ENCODE results near the gene TSPAN9. TPM values are rescaled to one million over a fixed set of nuclear protein-coding genes. Genes with fewer than 3 reads are reported as not detected.

Gene TSPAN9
- total RNA-seq, 4 donors from 2014 or later = 9.9 to 47.3 (median 15.4) TPM

DNA sequence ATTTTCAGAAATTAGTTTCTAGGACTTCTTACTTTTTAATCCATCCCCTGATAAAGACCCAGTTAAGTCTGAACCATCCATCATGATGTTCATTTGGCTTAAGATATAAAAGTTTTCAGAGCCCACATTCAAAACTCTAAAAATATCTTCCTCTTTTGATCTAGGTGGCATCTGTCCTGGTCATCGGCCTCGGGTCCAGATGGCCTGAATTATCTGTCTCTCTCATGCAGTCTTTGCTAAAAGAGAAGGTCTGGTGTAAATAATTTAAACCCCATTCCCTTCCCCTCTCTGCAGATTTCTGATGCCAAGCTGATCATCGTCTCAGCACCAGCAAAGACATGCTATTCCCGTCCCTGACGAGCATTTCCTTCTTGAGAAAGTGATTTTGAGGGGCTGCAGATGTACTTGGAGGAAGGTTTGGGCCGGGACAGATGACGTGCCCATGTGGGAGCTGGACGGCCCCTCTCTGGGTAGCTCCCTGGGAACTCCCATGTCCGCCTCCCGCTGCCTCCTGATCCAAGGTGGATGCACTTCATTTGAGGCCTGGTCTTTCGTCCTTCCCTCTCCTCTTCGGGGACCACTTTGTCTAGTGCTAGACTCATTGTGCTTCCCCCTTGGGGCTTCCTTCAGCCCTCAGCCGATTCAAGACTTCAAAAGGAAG lies 240.8 kb downstream of the TSPAN9 start:
- TF ChIP-seq, protein P1, sequence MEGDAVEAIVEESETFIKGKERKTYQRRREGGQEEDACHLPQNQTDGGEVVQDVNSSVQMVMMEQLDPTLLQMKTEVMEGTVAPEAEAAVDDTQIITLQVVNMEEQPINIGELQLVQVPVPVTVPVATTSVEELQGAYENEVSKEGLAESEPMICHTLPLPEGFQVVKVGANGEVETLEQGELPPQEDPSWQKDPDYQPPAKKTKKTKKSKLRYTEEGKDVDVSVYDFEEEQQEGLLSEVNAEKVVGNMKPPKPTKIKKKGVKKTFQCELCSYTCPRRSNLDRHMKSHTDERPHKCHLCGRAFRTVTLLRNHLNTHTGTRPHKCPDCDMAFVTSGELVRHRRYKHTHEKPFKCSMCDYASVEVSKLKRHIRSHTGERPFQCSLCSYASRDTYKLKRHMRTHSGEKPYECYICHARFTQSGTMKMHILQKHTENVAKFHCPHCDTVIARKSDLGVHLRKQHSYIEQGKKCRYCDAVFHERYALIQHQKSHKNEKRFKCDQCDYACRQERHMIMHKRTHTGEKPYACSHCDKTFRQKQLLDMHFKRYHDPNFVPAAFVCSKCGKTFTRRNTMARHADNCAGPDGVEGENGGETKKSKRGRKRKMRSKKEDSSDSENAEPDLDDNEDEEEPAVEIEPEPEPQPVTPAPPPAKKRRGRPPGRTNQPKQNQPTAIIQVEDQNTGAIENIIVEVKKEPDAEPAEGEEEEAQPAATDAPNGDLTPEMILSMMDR (IDR thresholded peaks at IDR 0.05; ENCODE audit: low read depth) = no peak

GRCh38 chr12:3319723-3320492 lies 242.7 kb downstream of the TSPAN9 start:
- TF ChIP-seq, protein P1 (IDR thresholded peaks at IDR 0.05; ENCODE audit: low read depth) = no peak

- TF ChIP-seq, protein P1 (IDR thresholded peaks at IDR 0.05; ENCODE audit: low read depth) = no peak
These were observed 243.8 kb downstream of the TSPAN9 start for GRCh38 chr12:3320881-3321509.

GRCh38 chr12:3321881-3322280 lies 244.7 kb downstream of the TSPAN9 start:
- TF ChIP-seq, protein P1 (IDR thresholded peaks at IDR 0.05; ENCODE audit: low read depth) = no peak

DNA sequence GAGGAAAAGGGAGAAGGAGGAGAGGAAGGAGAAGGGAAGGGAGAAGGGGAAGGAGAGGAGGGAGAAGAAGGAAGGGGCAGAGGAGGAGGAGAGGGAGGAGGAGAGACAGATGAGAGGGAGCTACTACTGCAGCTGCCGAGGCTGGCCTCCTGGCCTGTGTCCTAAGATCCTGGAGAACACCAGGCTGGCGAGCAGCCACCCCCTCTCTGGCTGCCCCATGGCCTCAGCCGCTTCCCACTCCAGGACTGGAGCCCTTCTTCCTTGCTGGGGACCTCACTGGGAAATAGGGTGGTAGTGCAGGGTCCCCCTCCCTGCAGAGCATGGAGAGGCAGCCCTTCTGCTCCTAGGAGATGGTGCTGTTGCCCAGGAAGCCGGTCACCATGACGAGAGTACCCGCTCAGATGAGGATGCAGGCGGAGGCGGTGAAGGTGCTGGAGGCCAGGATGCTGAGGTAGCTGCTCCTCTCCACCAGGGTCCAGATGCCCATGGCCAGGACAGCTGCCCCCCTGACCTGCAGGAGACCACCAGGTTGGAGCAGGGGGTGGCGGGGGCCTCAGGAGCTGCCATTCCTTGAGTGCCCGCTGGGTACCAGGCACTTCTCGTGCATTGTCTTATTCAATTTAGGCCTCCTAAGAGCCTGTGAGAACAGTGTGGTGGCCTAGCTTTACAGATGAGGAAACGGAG lies 246.0 kb downstream of the TSPAN9 start:
- TF ChIP-seq, protein P1 (IDR thresholded peaks at IDR 0.05; ENCODE audit: low read depth) = no peak

DNA sequence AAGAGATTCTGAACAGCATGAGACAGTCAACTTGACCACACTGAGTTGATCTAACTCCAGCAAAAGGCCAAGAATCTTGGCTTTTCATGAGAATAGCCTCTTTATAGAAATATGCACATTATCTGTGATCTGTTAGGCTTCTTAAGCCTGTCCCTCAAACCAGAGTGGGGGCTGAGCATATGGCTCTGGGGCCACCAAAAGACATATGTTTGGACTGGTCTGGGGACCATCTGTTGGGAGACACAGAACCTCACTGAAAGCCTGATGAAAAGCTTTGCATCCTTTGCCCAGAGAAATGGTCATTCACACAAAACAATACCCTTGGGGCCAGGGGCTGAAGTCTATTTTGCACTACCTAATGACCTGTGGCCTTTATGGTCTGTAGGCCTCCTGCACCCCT lies 248.6 kb downstream of the TSPAN9 start:
- TF ChIP-seq, protein P1 (IDR thresholded peaks at IDR 0.05; ENCODE audit: low read depth) = no peak
